GM12878 (cell line): ENCODE data around the gene VGLL4. TPM values are rescaled to one million over a fixed set of nuclear protein-coding genes. Genes with fewer than 3 reads are reported as not detected.

Experiments
- BHLHE40 ChIP-seq, 2 experiments: fragments of 450-650 bp in 1 of 2; IDR thresholded peaks; 2 replicates each; pipeline ENCODE4 v1.6.1; 2011 to 2017; ENCODE audit warnings: low read depth in 2 of 2, borderline replicate concordance in 1 of 2, improper control_type of control experiment in 1 of 2, low read length in 1 of 2, mild to moderate bottlenecking in 1 of 2
- BRCA1 ChIP-seq: IDR thresholded peaks from 2 replicates; pipeline ENCODE4 v1.6.1; 2011; ENCODE audit warnings: low read depth, low read length, improper control_type of control experiment
- CBFB ChIP-seq: IDR thresholded peaks from 2 replicates; pipeline ENCODE4 v1.6.1; 2016; ENCODE audit warnings: antibody characterized with exemption, low read depth
- CBX5 ChIP-seq: sonication (generic); IDR thresholded peaks from 2 replicates; pipeline ENCODE4 v1.6.1; 2016; ENCODE audit warnings: low read depth, moderate library complexity, mild to moderate bottlenecking, inconsistent platforms
- FOXK2 ChIP-seq: fragments of 450-650 bp; IDR thresholded peaks from 2 replicates; pipeline ENCODE4 v1.6.1; 2017; ENCODE audit warnings: mild to moderate bottlenecking, moderate library complexity
- HCFC1 ChIP-seq: fragments of 150-350 bp; IDR thresholded peaks from 2 replicates; pipeline ENCODE4 v1.6.1; 2014; ENCODE audit warnings: low read length
- NR2C1 ChIP-seq: fragments of 450-650 bp; IDR thresholded peaks from 2 replicates; pipeline ENCODE4 v1.6.1; 2017; ENCODE audit warnings: antibody characterized with exemption, mild to moderate bottlenecking, moderate library complexity
- POLR2AphosphoS2 ChIP-seq: IDR thresholded peaks from 2 replicates; pipeline ENCODE4 v1.6.1; 2011; ENCODE audit warnings: low read depth, mild to moderate bottlenecking, low read length, improper control_type of control experiment, moderate library complexity
- POU2F2 ChIP-seq: IDR thresholded peaks from 3 replicates; pipeline ENCODE4 v1.6.1; 2011; ENCODE audit warnings: low read depth, mild to moderate bottlenecking, low read length, borderline replicate concordance
- RB1 ChIP-seq: fragments of 450-650 bp; formaldehyde crosslinking; IDR thresholded peaks from 2 replicates; pipeline ENCODE4 v1.6.1; 2017; ENCODE audit warnings: mild to moderate bottlenecking, borderline replicate concordance
- RUNX3 ChIP-seq: IDR thresholded peaks from 2 replicates; pipeline ENCODE4 v1.6.1; 2012; ENCODE audit warnings: low read length, inconsistent platforms
- SPI1 ChIP-seq: IDR thresholded peaks from 2 replicates; pipeline ENCODE4 v1.6.1; 2011; ENCODE audit warnings: low read depth, mild to moderate bottlenecking, low read length, moderate library complexity, borderline replicate concordance; ENCODE audit not compliant: insufficient read depth
- SUZ12 ChIP-seq: fragments of 200-600 bp; sonication (generic); IDR thresholded peaks from one replicate; pipeline ENCODE4 v1.6.1; 2018; ENCODE audit warnings: antibody characterized with exemption, mild to moderate bottlenecking; ENCODE audit not compliant: unreplicated experiment
- TBL1XR1 ChIP-seq: IDR thresholded peaks from 2 replicates; pipeline ENCODE4 v1.6.1; 2012; ENCODE audit warnings: low read depth, low read length, improper control_type of control experiment
- ZBED1 ChIP-seq: IDR thresholded peaks from 2 replicates; pipeline ENCODE4 v1.6.1; 2016; ENCODE audit warnings: borderline replicate concordance
- polyA plus RNA-seq, 11 experiments: library from polyadenylated mRNA; depleted of rRNA in 4 of 11; unstranded in 6 of 11; stranded (reverse) in 5 of 11; fragments of >200 nt; fragmentation: Nextera tagmentation in 4 of 11; fragmentation: Illumina TruSeq in 1 of 11; extraction: Ambion mirVana in 4 of 11; extraction: Trizol in 1 of 11; gene quantifications; 1 replicate in 1 of 11; 2 replicates in 10 of 11; pipeline versions ENCODE4 v1.2.1 to v1.2.3, GENCODE V29; 2011 to 2016; ENCODE audit warnings: inconsistent platforms in 2 of 11, missing spikeins in 2 of 11, low read depth in 1 of 11
- total RNA-seq, 4 experiments: library from RNA; depleted of rRNA in 3 of 4; stranded (reverse); fragments of >200 nt in 3 of 4; fragmentation: Illumina TruSeq in 1 of 4; extraction: Trizol in 1 of 4; gene quantifications; 2 replicates each; pipeline versions ENCODE4 v1.2.1 to v1.2.3, GENCODE V29; 2013 to 2021
- TF ChIP-seq, protein P1 (sequence below): fragments of 450-650 bp; IDR thresholded peaks from 2 replicates; pipeline ENCODE4 v1.6.1; 2017; ENCODE audit warnings: mild to moderate bottlenecking, moderate library complexity
- TF ChIP-seq, protein P2 (sequence below): fragments of 450-650 bp; conservative IDR thresholded peaks from 2 replicates; pipeline ENCODE4 v1.6.1; 2017; ENCODE audit warnings: mild to moderate bottlenecking, moderate library complexity
- TF ChIP-seq, protein P3 (sequence below): fragments of 450-650 bp; IDR thresholded peaks from 2 replicates; pipeline ENCODE4 v1.6.1; 2017; ENCODE audit warnings: mild to moderate bottlenecking, moderate library complexity

The VGLL4 gene
- total and polyA plus RNA-seq, 10 of the 15 experiments (the other 5 are each of a cell fraction or from before 2014, with no cell fraction given) = 0.44 to 38.1 (median 16.1) TPM

DNA sequence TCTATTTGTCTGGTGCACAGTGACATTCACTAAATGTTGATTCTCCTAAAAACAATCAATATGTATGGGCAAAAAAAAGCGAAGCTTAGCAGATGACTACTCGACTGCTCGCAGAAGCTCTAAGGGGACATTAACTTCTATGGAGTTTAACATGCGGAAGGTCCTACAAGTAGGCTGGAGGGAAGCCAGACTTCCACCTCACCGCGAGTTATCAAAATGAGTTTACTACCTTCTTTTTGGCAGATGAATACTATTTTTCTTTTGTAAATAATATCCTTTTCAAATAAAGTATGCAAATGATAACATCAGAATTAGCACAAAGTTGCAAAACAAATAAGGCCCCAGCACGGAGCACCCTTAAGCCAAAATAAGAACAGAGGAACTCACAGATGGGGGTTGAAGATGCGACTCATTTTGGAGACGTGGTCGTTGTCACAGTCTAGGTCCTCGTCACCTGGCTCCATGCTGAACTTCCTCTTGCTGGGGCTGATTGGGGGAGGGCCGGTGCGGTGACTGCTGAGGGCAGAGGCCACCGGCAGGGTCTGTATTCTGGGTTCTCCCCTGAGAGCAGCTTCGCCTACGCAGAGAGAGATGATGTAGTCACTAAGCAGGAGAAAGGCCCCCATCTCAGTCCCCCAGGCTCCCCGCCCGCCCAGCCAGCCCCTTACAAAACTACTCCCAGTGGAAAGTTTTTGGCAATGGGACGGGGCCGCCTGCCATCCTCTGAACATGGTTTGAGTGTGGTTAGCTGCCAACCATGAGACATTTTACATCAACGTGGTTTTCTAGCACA, 42.1 kb downstream of the VGLL4 start (continued):
- TF ChIP-seq, protein P1, sequence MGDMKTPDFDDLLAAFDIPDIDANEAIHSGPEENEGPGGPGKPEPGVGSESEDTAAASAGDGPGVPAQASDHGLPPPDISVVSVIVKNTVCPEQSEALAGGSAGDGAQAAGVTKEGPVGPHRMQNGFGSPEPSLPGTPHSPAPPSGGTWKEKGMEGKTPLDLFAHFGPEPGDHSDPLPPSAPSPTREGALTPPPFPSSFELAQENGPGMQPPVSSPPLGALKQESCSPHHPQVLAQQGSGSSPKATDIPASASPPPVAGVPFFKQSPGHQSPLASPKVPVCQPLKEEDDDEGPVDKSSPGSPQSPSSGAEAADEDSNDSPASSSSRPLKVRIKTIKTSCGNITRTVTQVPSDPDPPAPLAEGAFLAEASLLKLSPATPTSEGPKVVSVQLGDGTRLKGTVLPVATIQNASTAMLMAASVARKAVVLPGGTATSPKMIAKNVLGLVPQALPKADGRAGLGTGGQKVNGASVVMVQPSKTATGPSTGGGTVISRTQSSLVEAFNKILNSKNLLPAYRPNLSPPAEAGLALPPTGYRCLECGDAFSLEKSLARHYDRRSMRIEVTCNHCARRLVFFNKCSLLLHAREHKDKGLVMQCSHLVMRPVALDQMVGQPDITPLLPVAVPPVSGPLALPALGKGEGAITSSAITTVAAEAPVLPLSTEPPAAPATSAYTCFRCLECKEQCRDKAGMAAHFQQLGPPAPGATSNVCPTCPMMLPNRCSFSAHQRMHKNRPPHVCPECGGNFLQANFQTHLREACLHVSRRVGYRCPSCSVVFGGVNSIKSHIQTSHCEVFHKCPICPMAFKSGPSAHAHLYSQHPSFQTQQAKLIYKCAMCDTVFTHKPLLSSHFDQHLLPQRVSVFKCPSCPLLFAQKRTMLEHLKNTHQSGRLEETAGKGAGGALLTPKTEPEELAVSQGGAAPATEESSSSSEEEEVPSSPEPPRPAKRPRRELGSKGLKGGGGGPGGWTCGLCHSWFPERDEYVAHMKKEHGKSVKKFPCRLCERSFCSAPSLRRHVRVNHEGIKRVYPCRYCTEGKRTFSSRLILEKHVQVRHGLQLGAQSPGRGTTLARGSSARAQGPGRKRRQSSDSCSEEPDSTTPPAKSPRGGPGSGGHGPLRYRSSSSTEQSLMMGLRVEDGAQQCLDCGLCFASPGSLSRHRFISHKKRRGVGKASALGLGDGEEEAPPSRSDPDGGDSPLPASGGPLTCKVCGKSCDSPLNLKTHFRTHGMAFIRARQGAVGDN = peak; percentile 35; the same call in 1 of the 2 replicates
- TF ChIP-seq SUZ12 (no peak), RB1 (no peak), POU2F2 (0 out of 3 replicates have a peak, but pooled peaks have one; percentile 31), POLR2AphosphoS2 (no peak), FOXK2 (no peak), RUNX3 (peak; percentile 87), BRCA1 (no peak), HCFC1 (no peak), CBX5 (no peak; the same call in 1 of the 2 replicates), BHLHE40 (IDR thresholded peaks at IDR 0.05; ENCODE audit: borderline replicate concordance in 1 of 2, low read depth in 2 of 2, low read length in 1 of 2) (peak in 1 of 2 experiments; percentile 55; a peak in 2 of 4 replicates), CBFB (0 out of 2 replicates have a peak, but pooled peaks have one; percentile 14), NR2C1 (peak; percentile 52), SPI1 (peak; percentile 49; the same call in 1 of the 2 replicates), TBL1XR1 (peak; percentile 83; the same call in 1 of the 2 replicates), ZBED1 (peak; percentile 58; the same call in 1 of the 2 replicates)
- TF ChIP-seq, protein P2, sequence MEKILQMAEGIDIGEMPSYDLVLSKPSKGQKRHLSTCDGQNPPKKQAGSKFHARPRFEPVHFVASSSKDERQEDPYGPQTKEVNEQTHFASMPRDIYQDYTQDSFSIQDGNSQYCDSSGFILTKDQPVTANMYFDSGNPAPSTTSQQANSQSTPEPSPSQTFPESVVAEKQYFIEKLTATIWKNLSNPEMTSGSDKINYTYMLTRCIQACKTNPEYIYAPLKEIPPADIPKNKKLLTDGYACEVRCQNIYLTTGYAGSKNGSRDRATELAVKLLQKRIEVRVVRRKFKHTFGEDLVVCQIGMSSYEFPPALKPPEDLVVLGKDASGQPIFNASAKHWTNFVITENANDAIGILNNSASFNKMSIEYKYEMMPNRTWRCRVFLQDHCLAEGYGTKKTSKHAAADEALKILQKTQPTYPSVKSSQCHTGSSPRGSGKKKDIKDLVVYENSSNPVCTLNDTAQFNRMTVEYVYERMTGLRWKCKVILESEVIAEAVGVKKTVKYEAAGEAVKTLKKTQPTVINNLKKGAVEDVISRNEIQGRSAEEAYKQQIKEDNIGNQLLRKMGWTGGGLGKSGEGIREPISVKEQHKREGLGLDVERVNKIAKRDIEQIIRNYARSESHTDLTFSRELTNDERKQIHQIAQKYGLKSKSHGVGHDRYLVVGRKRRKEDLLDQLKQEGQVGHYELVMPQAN = no peak
- TF ChIP-seq, protein P3, sequence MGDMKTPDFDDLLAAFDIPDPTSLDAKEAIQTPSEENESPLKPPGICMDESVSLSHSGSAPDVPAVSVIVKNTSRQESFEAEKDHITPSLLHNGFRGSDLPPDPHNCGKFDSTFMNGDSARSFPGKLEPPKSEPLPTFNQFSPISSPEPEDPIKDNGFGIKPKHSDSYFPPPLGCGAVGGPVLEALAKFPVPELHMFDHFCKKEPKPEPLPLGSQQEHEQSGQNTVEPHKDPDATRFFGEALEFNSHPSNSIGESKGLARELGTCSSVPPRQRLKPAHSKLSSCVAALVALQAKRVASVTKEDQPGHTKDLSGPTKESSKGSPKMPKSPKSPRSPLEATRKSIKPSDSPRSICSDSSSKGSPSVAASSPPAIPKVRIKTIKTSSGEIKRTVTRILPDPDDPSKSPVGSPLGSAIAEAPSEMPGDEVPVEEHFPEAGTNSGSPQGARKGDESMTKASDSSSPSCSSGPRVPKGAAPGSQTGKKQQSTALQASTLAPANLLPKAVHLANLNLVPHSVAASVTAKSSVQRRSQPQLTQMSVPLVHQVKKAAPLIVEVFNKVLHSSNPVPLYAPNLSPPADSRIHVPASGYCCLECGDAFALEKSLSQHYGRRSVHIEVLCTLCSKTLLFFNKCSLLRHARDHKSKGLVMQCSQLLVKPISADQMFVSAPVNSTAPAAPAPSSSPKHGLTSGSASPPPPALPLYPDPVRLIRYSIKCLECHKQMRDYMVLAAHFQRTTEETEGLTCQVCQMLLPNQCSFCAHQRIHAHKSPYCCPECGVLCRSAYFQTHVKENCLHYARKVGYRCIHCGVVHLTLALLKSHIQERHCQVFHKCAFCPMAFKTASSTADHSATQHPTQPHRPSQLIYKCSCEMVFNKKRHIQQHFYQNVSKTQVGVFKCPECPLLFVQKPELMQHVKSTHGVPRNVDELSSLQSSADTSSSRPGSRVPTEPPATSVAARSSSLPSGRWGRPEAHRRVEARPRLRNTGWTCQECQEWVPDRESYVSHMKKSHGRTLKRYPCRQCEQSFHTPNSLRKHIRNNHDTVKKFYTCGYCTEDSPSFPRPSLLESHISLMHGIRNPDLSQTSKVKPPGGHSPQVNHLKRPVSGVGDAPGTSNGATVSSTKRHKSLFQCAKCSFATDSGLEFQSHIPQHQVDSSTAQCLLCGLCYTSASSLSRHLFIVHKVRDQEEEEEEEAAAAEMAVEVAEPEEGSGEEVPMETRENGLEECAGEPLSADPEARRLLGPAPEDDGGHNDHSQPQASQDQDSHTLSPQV = no peak
